ENCODE results near the gene FAXDC2.
"Not testable (repeated sequence)": the region's sequence is repeated elsewhere in the genome, so short reads cannot be mapped to it uniquely, and the experiment has no call there.

DNA sequence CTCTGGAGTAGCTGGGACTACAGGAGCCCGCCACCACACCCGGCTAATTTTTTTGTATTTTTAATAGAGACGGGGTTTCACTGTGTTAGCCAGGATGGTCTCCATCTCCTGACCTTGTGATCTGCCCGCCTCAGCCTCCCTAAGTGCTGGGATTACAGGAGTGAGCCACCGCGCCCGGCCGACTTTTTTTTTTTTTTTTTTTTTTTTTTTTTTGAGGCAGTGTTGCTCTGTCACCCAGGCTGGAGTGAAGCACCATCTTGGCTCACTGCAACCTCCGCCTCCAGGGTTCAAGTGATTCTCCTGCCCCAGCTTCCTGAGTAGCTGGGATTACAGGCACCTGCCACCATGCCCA lies 14.7 kb downstream of the FAXDC2 start:
- TF ChIP-seq CHD4 (IDR thresholded peaks at IDR 0.05; ENCODE audit: borderline replicate concordance, low read length); EZH2 (conservative IDR thresholded peaks at IDR 0.05; ENCODE audit: low read depth, low read length): not testable (repeated sequence)

Data from HepG2 (cell line).